NOMO-1 treated with dmso at 0.1 percent for 144 hours (cell line): ENCODE data around the gene MOB1A.
"Not testable (repeated sequence)": the region's sequence is repeated elsewhere in the genome, so short reads cannot be mapped to it uniquely, and the experiment has no call there.

Source experiments
- DNase-seq: peaks from one replicate; lab custom pipeline; 2025; ENCODE audit not compliant: unreplicated experiment; lab: John Stamatoyannopoulos, UW

MOB1A gene

DNA sequence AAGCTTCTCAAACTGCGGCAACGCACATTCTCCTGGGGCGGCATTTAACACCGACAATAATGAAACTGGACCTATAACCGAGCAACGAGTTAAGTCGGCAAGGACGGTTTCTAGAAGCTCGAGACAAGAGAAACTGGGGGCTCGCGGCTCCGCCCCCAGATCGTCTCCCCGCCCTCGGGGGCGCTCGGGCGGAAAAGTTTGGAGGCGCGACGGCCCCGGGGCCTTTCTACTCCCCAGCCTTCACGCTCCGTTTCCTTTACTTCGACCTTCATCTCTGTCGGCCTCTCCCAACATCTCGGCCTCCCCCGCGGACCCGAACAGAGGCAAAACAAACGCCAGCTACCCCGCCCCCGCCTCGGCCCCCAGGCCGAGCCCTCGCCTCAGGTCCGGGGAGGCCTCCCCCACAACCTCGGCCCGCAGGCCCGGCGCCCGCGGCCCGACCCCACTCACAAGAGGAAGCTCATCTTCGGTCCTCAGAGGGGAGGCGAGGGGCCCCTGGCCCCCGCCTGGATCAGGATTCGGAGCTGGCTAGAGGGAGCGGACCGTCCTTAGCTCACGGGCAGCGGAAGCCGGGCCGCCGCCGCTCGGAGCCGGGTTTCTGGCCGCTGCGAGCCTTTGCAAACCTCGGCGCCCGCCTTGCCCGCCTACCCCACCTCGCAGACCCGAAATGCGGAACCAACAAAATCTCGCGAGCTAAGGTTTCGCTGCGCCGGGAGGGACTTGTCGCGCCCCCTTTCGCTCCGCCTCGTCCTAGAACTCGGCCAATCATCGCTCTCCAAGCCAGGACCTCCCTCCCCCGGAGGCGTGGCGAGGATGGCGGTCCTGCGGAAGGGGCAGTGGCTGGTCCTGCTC lies at the start of gene MOB1A:
Gene MOB1A (minus strand): TSS at position 669 of the 852 bp plus-strand sequence. CDS start 205 bp downstream, at position 464.
- DNase-seq, result peak; percentile 98

DNA sequence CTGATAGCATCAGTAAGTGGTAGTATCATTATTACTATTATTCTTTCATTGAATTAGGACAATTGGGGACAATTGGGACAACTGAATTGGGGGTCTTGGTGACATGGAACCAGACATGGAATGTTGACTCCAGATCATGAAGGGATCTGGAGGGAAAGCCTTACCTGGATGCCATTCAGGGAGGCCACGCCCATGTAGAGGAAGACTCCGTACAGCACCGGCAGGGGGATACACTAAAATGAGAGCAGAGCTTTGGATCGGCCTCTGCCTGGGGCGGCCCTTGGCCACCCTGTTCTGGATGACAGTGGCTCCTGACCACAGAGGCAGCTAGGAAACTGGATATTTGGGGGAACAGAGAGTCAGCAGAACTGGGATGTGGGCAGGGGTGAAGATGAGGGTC lies 49.0 kb upstream of the MOB1A start:
- DNase-seq, result no peak

DNA sequence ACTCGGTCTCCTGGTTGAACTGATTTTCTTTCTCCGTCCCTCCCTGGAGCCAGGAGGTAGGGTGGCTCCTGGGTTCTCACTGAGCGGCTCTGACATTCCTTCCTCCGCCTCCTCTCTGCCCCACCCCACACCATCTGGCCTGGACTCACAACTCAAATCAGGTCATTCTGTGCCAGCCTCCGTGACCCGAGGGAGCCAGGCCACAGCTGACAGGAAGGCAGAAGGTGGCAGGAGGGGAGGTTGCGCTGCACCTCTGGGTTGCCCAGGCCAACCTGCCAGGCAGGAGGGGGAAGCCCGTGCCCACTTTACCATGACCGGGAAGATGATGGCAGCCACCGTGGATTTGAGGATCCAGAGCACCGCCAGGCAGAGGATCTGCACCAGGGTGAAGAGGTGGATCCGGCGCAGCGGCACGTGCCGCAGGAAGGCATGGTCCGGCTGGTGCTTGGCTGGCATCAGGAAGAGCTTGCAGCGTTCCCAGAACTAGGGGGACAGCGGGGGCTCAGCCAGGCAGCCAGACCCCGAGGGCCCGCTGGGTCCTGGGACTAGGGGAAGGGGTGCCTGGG lies 48.1 kb upstream of the MOB1A start:
- no peak for DNase-seq

DNA sequence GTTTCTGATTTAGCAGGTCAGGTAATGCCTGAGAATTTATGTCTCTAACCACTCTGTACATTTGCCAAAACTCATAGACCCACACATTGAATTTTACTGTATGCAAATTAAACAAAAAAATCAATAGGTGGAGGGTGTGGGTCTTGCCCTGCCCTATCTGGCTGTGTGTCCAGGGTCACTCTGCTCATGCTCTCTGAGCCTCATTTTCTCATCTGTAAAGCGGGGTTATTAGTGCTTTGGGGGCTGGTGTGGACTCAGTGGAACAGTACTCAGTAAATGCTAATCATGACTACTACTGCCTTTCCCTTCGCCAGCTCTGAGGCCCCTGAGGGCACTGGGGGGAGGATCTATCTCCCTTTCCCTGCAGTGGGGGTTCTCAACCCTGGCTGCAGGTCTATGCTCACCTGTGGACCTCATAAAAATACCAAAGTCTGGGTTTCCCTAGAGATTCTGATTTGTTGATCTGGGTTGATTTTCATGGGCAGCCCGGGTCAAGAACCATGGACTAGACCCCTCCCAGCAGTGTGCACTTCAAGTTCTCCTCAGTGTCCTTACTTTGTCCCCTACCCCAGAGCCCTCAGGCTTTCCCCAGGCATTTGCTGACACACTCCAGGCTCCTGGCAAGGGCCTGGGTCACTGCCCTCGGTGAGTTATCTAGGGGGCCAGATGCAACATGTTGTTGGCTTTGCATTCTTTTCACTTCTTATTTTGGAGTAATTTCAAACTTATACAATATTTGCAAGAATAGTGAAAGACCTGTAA lies 47.2 kb upstream of the MOB1A start:
- no peak for DNase-seq

DNA sequence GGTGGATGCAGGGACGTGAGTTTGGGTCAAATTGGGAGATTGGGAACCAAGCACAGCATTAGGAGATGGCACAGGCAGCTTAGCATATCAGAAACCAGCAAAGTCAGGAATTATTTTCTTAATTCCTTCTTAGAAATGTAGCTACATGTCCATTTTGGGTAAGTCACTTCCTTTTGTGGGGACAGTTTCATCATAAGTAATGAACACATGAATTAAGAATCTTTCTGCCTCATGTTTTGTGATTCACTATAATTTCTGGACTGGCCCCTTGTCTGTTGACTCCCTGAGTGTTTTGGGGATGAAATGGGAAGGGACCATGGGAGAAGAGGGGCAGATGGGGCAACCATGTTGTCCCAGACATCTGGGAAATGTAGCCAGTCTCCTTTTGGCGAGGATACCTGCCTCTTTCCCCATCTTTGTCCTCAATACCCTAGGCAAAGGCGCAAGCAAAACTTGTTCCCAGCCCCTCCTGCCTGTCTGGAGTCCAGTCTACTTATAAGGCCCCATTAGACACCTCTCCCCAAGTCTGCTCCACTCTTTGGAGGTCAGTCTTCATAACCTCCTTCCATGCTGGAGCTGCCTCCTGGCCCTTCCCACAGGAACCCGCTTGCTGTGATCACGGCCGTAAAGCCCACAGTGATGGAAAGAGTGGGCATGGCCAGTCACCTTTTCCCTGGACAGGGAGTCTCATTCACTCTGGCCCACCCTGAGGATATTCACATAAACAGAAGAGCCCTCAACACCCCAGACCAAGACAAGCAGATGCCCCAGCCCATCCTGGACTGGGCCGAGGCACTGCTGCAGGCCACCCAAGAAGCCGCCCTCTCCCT lies 45.5 kb upstream of the MOB1A start:
- no peak for DNase-seq

DNA sequence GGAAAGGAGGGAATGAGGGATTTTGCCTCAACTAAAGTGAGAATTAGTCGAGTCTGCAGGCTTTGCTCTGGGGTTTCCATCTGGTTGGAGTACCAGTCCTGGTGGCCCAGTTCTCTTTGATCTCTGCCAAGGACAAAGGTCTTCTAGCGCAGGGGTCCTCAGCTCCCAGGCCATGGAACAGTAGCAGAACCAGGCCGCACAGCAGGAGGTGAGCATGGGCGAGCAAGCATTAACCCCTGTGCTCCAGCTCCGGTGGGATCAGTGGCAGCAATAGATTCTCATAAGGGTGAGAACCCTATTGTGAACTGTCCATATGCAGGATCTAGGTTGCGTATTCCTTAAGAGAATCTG lies 43.6 kb upstream of the MOB1A start:
- no peak for DNase-seq

DNA sequence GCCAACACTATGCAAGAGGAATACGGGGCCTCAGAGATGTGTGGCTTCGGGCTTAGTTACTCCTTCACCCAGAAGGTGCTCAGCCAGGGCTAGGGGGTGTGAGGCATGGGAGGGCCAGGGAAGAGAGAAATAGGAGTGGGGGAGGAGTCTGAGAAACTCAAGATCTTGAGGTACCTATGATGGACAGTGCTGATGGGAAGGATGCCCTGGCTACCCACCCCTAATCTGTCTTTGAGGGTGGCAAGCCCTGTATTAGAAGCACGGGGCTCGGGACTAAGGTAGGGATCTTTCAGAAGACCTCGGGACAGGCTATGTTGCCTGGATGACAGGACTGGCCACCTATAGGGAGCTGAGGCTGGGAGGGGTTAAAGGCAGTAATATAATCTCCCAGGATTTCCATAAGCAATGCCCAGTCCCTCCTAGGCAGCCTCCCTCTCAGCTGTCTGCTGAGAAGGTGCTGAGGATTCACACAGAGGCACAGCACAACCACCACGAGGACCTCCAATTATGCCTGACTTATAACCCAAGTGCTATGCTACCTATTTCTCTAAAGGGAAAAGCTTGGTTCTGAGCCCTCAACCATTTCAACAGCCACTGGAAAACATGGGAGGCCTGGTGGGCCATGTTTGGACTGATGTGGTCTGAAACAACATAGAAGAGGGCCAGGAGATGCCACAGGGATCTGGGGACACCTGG lies 43.1 kb upstream of the MOB1A start:
- no peak for DNase-seq

DNA sequence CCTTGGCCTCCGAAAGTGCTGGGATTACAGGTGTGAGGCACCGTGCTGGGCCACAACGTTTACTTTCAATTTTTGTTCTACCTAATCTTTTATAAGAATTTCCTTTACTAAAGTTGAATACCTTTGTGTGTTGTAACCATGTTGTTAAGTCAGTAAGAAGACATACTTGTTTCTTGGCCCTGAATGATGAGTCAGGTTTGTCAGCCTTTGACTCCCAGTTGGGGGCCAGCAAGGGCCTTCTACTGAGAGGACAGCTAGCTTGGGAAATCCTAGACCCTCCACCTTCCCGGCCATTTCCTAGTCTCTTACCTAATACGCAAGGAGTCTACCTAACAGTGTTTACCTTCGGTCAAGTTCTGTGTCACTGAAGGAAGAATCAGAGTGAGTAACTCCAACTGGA lies 42.4 kb upstream of the MOB1A start:
- no peak for DNase-seq

DNA sequence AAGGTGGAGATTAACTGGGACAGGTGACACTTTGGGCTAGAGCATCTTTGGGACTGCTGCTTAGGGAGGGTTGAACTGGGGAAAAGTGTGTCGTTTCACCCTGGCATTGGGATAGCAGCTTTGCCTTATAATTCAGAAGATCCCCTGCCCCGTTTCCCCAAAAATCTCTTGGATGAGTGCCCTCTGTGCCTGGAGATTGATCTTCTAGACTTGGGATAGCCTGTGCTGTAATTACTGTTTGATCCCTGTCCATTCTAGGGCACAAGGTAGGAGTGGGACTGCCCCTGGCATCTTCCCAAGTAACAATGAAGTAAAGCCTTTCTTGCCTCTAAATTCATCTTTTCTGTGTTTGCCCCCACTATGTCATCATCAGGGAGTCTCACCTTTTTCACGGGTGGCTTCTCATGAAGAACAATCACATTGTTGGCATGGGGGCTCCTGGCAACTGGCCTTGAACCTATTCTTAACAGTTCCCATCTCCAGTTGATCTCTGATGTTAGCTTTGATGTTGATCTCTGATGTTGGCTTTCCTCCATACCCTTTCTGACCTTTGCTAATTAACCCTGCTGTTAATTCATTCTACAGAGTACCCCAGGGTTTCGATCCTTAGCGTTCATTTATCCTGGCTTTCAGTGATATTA lies 41.3 kb upstream of the MOB1A start:
- DNase-seq, result no peak

DNA sequence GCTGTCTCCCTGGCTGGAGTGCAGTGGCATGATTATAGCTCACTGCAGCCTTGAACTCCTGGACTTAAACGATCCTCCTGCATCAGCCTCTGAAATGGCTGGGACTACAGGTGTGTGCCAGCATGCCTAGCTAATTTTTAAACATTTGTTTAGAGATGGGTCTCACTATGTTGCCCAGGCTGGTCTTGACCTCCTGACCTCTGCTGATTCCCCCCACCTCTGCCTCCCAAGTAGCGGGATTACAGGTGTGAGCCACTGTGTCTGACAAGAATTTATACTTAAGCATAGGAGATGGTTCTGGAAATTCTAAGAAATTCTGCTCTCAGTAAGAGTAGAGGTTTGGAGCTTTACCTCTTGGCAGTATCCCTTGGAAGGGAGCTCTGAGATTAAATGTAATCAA lies 38.0 kb upstream of the MOB1A start:
- DNase-seq, result no peak

DNA sequence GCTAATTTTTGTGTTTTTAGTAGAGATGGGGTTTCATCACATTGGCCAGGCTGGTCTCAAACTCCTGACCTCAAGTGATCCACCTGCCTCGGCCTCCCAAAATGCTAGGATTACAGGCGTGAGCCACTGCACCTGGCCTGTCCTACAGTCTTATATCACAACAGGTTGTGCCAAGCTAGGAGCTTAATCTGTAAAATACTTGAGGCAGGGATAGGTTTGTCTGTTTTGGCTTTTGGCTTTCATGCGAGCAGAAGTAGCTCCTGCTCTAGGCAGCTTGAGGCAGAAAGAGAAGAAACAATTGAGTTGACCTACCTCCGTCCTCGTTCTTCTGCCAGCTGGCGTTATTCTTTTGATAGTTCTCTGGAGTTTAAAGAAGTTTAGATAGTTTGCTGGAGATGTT lies 37.1 kb upstream of the MOB1A start:
- DNase-seq, result not testable (repeated sequence)

DNA sequence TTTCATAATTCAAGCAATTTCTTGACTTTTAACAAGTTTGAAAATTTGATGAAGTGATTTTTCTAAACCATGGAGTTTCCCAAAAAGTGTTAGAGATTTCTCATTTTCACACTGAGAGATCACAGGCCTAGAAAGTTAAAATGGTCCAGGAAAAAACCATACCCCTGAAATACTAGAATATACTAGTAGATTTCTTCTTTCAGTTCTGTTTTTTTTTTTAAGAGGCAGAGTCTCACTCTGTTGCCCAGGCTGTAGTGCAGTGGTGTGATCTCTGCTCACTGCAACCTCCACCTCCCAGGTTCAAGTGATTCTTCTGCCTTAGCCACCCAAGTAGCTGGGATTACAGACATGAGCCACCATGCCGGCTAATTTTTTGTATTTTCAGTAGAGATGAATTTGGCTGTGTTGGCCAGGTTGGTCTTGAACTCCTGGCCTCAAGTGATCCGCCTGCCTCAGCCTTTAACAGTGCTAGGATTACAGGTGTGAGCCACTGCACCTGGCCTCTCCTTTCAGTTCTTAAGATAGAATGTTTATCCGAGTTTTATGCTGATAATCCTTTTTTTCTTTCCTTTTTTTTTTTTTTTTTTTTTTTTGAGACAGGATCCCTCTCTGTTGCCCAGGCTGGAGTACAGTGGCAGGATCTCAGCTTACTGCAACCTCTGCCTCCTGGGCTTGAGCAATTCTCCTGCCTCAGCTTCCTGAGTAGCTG lies 34.2 kb upstream of the MOB1A start:
- DNase-seq, result no peak

DNA sequence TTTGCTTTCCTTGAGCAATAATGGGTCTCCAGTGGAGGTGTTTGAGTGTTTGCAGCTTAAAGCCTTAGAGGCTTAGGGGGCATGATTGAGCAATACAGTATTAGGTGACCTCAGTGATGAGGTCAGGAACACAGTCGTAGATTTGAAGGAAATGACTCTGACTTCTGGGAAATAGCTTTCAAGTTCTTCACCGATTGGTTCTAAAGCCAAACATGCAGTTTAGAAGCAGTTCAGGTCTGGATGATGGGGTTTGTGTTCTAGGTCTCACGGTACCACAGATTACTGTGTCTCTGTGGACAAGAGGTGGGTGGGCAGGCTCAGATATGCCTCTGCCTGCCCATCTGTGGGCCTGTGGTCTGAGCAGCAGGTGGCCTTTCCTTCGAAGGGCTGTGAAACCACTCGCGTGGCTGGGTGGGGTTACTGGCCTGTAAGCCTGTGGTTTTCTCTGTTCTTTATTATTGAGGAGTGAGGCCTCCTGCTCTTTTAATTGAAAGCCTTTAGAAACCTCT lies 27.6 kb upstream of the MOB1A start:
- peak; percentile 47 for DNase-seq

DNA sequence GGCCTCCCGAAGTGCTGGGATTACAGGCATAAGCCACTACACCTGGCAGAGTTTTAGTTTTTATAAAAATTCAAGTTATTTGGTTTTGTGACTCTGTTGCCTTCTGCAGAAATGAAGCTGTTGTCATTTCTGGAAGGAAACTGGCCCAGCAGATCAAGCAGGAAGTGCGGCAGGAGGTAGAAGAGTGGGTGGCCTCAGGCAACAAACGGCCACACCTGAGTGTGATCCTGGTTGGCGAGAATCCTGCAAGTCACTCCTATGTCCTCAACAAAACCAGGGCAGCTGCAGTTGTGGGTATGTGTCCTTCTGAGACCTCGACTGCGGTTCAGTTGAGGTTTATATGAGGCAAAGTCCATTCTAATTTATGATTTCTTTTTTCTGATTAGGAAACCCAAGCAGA lies 26.9 kb upstream of the MOB1A start:
- DNase-seq, result peak; percentile 8

DNA sequence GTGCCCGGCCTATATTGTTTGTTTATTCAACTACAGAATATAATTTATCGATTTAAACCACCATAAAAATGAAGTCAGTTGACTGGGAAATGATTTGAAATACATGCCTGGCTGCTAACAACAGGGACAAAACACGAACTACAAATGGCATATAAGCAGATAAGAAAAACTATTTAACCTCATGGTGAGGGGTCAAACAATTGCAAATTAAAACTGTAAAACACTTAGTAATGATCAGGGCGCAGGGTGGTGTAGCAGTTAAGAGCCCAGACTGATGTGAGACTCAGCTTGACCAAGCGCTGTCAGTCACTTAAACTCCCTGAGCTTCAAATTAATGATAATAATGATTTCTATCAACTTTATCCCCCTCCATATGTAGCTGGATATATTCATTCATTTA lies 26.4 kb upstream of the MOB1A start:
- no peak for DNase-seq

DNA sequence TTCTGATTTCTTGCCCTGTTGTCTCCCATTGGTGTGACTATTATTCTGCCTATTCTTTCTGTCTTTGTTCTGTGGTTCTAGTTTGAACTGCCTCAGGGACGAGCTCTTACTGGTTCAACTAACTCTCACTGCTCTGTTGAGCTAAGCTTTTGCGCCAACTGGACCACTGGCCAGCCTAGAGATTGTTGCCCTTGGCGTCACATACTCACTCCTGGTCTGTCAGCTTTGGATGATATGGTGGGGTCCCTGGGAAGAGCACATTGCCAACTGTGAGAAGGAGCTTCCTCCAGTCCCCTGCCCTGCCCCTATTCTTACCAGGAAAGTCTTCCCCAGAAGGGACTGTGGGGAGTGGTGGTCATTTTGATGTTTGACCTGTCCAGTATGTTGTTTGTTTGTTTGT lies 25.8 kb upstream of the MOB1A start:
- DNase-seq, result no peak

DNA sequence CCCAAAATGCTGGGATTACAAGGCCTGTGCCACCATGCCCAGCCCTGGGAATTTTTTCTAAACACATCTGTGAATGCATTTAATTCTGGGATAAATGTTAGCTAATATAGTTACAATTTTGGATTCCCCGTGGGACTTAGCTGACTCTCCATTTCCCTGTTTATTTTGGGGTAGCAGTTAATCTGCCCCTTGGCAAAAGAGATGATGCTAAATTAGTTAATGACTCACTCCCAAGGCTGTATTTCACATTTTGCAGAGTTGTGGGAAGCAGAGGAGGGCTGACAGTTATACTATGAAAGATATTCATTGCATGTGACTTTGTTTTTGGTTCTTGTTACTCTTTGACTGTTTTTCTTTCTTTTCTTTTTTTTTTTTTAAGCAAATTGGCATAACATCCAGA lies 22.9 kb upstream of the MOB1A start:
- DNase-seq, result no peak

DNA sequence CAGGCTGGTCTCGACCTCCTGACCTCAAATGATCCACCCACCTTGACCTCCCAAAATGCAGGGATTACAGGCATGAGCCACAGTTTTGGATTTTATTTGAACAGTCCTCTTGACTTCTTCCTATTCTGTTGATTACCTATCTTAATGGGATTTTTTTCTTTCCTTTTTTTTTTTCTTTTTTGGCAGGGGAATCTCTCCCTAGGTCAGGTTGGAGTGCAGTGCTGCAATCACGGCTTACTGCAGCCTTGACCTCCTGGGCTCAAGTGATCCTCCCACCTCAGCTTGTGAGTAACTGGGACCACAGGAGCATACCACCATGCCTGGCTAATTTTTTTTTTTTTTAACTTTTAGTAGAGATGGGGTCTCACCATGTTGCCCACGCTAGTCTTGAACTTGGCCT lies 22.5 kb upstream of the MOB1A start:
- no peak for DNase-seq

DNA sequence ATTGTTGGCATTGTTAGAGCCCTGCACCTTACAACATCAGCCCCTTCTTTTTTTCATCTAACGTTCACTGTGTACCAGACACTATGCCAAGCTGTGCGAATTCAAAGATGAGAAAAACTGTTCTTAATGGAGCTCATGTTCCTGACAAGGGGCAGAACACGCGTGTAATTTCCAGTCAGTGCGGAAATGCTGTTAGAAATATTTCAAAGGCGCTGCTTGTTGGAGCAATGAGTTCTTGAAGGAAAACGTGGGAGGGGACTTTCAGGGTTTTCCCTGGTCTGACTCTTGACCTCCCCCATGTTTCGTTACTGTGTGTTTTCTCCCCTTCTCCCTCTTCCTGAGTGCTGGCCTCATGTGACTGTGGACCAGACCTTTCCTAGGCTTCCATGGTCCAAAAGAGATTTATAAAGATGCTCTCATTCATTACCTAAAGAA lies 21.2 kb upstream of the MOB1A start:
- DNase-seq, result no peak
